IMR-90 (cell line): ENCODE measurements around the gene ARHGEF6. TPM values are rescaled to one million over a fixed set of nuclear protein-coding genes. Genes with fewer than 3 reads are reported as not detected.

Source experiments
- ATAC-seq: fragments of 200-7000 bp; cut with Tn5 transposase; 2 replicates; pipeline ENCODE4 v1.9.1; 2020; ENCODE audit warnings: low read depth, mild to moderate bottlenecking, moderate library complexity
- BruUV-seq: library from RNA; stranded (reverse); fragments of 400-500 nt; replicated peaks from 2 replicates; lab custom pipeline; 2021; lab: Mats Ljungman, UMichigan
- CTCF ChIA-PET: fragments of 300-600 bp; formaldehyde crosslinking; extraction: SDS; loops from one replicate; lab custom pipeline; 2021; ENCODE audit warnings: antibody characterized with exemption; lab: Yijun Ruan, JAX
- POLR2A ChIA-PET: fragments of 300-600 bp; sonication (Branson Sonifier 250); formaldehyde crosslinking; loops from one replicate; lab custom pipeline; 2022; ENCODE audit warnings: antibody characterized with exemption; ENCODE audit not compliant: unreplicated experiment; lab: Charles Lee
- DNase-seq: peaks from one replicate; pipeline ENCODE4 v3.0.0; 2013
- H2AFZ ChIP-seq: replicated peaks from 2 replicates; pipeline ENCODE3; 2013; ENCODE audit warnings: low read length, mild to moderate bottlenecking; ENCODE audit not compliant: poor library complexity
- H2AK5ac ChIP-seq: 2 replicates; pipeline ENCODE4 v1.6.1; 2013; ENCODE audit warnings: low read depth, low read length, inconsistent platforms
- H2AK9ac ChIP-seq: replicated peaks from 2 replicates; pipeline ENCODE3; 2013; ENCODE audit warnings: mild to moderate bottlenecking, low read depth, low read length, moderate library complexity; ENCODE audit not compliant: poor library complexity
- H2BK120ac ChIP-seq: 2 replicates; pipeline ENCODE4 v1.6.1; 2013; ENCODE audit warnings: low read depth, low read length, inconsistent platforms
- H2BK15ac ChIP-seq: 3 replicates; pipeline ENCODE4 v1.6.1; 2013; ENCODE audit warnings: low read depth, low read length, inconsistent platforms
- H2BK20ac ChIP-seq: 2 replicates; pipeline ENCODE4 v1.6.1; 2013; ENCODE audit warnings: low read depth, mild to moderate bottlenecking, inconsistent platforms, low read length, moderate library complexity
- H2BK5ac ChIP-seq: 2 replicates; pipeline ENCODE4 v1.6.1; 2013; ENCODE audit warnings: mild to moderate bottlenecking, low read depth, low read length, inconsistent platforms; ENCODE audit not compliant: poor library complexity, severe bottlenecking
- H3K14ac ChIP-seq: replicated peaks from 2 replicates; pipeline ENCODE4 v1.6.1; 2013; ENCODE audit warnings: low read depth, low read length, inconsistent platforms
- H3K18ac ChIP-seq: 2 replicates; pipeline ENCODE4 v1.6.1; 2013; ENCODE audit warnings: low read depth, low read length, control low read depth
- H3K23ac ChIP-seq: 2 replicates; pipeline ENCODE4 v1.6.1; 2013; ENCODE audit warnings: low read depth, low read length, inconsistent platforms
- H3K27ac ChIP-seq: 2 replicates; pipeline ENCODE4 v1.5.1; 2013; ENCODE audit warnings: mild to moderate bottlenecking, control low read depth, low read length; ENCODE audit not compliant: insufficient read depth
- H3K27me3 ChIP-seq: 2 replicates; pipeline ENCODE4 v1.6.1; 2013; ENCODE audit warnings: low read length; ENCODE audit not compliant: control insufficient read depth, insufficient read depth
- H3K36me3 ChIP-seq: 2 replicates; pipeline ENCODE4 v1.6.1; 2013; ENCODE audit warnings: low read length, mixed read lengths; ENCODE audit not compliant: control insufficient read depth, insufficient read depth
- H3K4ac ChIP-seq: 2 replicates; pipeline ENCODE4 v1.6.1; 2013; ENCODE audit warnings: low read depth, low read length, inconsistent platforms
- H3K4me1 ChIP-seq: 2 replicates; pipeline ENCODE4 v1.6.1; 2013; ENCODE audit warnings: low read length, mixed read lengths; ENCODE audit not compliant: control insufficient read depth, insufficient read depth
- H3K4me2 ChIP-seq: 2 replicates; pipeline ENCODE4 v1.6.1; 2013; ENCODE audit warnings: low read depth, mild to moderate bottlenecking, control low read depth, low read length, moderate library complexity
- H3K4me3 ChIP-seq: 2 replicates; pipeline ENCODE4 v1.5.1; 2013; ENCODE audit warnings: low read depth, mild to moderate bottlenecking, control low read depth, low read length, moderate library complexity; ENCODE audit not compliant: insufficient read depth
- H3K56ac ChIP-seq: 2 replicates; pipeline ENCODE4 v1.6.1; 2013; ENCODE audit warnings: low read length, inconsistent platforms; ENCODE audit not compliant: insufficient read depth; ENCODE audit errors: extremely low read depth
- H3K79me1 ChIP-seq, 2 experiments: 2 replicates each; pipeline ENCODE4 v1.6.1; 2013; ENCODE audit warnings: low read length in 2 of 2, inconsistent platforms in 1 of 2, low read depth in 1 of 2
- H3K9ac ChIP-seq: 2 replicates; pipeline ENCODE4 v1.6.1; 2013; ENCODE audit warnings: low read depth, low read length, control low read depth
- H3K9me1 ChIP-seq: 2 replicates; pipeline ENCODE4 v1.6.1; 2013; ENCODE audit warnings: low read length, inconsistent platforms; ENCODE audit not compliant: insufficient read depth
- H3K9me3 ChIP-seq: 2 replicates; pipeline ENCODE4 v1.6.1; 2013; ENCODE audit warnings: low read length; ENCODE audit not compliant: control insufficient read depth, insufficient read depth
- H4K20me1 ChIP-seq: 2 replicates; pipeline ENCODE4 v1.6.1; 2013; ENCODE audit warnings: low read length, inconsistent platforms; ENCODE audit not compliant: insufficient read depth
- H4K5ac ChIP-seq: 2 replicates; pipeline ENCODE4 v1.6.1; 2013; ENCODE audit warnings: mild to moderate bottlenecking, low read depth, low read length, control low read depth
- H4K8ac ChIP-seq, 2 experiments: 2 replicates each; pipeline ENCODE4 v1.6.1; 2013; ENCODE audit warnings: low read depth in 2 of 2, low read length in 2 of 2, control low read depth in 1 of 2, inconsistent platforms in 1 of 2
- H4K91ac ChIP-seq: 2 replicates; pipeline ENCODE4 v1.6.1; 2013; ENCODE audit warnings: low read depth, low read length, inconsistent platforms; ENCODE audit not compliant: insufficient read depth
- NFE2L2 ChIP-seq: fragments of 150-350 bp; IDR thresholded peaks from 2 replicates; pipeline ENCODE4 v1.6.1; 2016; ENCODE audit warnings: low read depth, mild to moderate bottlenecking, low read length
- POLR2A ChIP-seq: IDR thresholded peaks from 2 replicates; pipeline ENCODE4 v1.6.1; 2012; ENCODE audit warnings: mild to moderate bottlenecking, low read depth, low read length
- SMC3 ChIP-seq: fragments of 150-350 bp; IDR thresholded peaks from 2 replicates; pipeline ENCODE4 v1.6.1; 2016; ENCODE audit warnings: low read depth, mild to moderate bottlenecking, antibody characterized with exemption, low read length, moderate library complexity
- dilution Hi-C: fragments of 300-500 bp; cut with HindIII; formaldehyde crosslinking; loops from one replicate; pipeline ENCODE4 v1.14.3; 2018; ENCODE audit warnings: low sequenced_read_pairs; ENCODE audit not compliant: unreplicated experiment
- in situ Hi-C: fragments of 300-500 bp; cut with MboI; formaldehyde crosslinking; loops from 3 replicates; pipeline ENCODE4 v1.14.3; 2019; ENCODE audit warnings: low sequenced_read_pairs, inconsistent platforms, mixed read lengths
- intact Hi-C: fragments of 100-400 bp; cut with micrococcal nuclease; formaldehyde crosslinking; loops from 2 replicates; pipeline ENCODE4 v1.10.0; 2022
- polyA plus RNA-seq, 3 experiments: library from polyadenylated mRNA; depleted of rRNA; stranded (reverse); fragments of >200 nt; gene quantifications; 2 replicates each; pipeline ENCODE4 v1.2.3, GENCODE V29; 2012; ENCODE audit warnings: low replicate concordance in 1 of 3
- total RNA-seq: library from RNA; depleted of rRNA; stranded (reverse); fragments of >200 nt; gene quantifications from 2 replicates; pipeline ENCODE4 v1.2.3, GENCODE V29; 2012
- TF ChIP-seq, protein P1 (sequence below): conservative IDR thresholded peaks from 2 replicates; pipeline ENCODE4 v1.5.1; 2012; ENCODE audit warnings: mild to moderate bottlenecking, low read depth, low read length, improper control_type of control experiment

Gene ARHGEF6
- total and polyA plus RNA-seq, 2 of the 4 experiments (the other 2 are of a cell fraction) = 2.1 to 2.7 TPM

DNA sequence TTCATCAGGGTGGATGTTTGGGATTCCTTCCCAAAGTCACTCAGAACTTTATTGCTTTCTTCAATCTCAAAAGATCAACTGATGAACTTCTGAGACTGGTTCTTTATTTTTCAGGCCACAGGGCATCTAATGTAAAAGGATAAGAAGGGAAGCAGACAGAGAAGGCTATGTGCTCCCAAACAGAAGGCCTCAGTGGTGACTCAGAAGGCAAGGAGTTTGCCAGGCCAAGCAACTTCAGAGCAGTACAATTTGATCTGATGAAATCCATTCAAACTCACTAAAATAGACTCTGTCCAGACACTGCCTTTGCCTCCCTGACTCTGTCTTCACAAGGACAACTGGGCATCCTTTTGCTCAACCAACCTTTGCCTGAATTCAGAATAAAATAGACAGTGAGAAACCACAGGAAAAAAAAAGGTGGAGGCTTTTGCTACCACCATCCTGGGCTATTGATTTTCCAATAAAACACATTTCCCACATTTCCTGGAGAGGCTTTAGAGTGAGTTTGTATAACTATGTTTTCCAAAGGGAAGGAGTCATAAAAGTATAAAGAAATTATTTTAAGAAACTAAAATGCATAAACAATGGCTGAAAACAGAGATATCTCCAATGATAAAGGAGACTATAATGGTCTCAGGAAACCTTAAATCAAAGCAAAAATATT is 55.2 kb downstream of the ARHGEF6 start:
- CTCF ChIA-PET = no interaction called here
- intact Hi-C loops (no loop called here), dilution Hi-C loops (no loop called here), in situ Hi-C loops (no loop called here)
- no peak overlapping the region for H2BK15ac ChIP-seq
- H3K23ac ChIP-seq = no peak overlapping the region
- H3K4me2 ChIP-seq = no peak overlapping the region
- no peak overlapping the region for H2AK9ac ChIP-seq
- no peaks in the 10 kb centered on the region for H3K9me3 ChIP-seq
- ATAC-seq (peak; percentile 95), DNase-seq (peak; percentile 72)
- no peak overlapping the region for H3K4me3 ChIP-seq
- POLR2A ChIA-PET = no interaction called here
- no peak overlapping the region for H3K18ac ChIP-seq
- no TSS peak for BruUV-seq
- H2BK20ac ChIP-seq = no peak overlapping the region
- no peak overlapping the region for H2AFZ ChIP-seq
- H2BK5ac ChIP-seq = no peak overlapping the region
- H4K5ac ChIP-seq = no peak overlapping the region
- H4K91ac ChIP-seq = no peak overlapping the region
- no peaks in the 10 kb centered on the region for H3K9me1 ChIP-seq
- no peak overlapping the region for H3K4ac ChIP-seq
- no peak overlapping the region for H2AK5ac ChIP-seq
- no peaks in the 10 kb centered on the region for H4K20me1 ChIP-seq
- no peak overlapping the region for H3K9ac ChIP-seq
- H3K36me3 ChIP-seq = no peaks in the 10 kb centered on the region
- H2BK120ac ChIP-seq = no peak overlapping the region
- H3K56ac ChIP-seq = no peak overlapping the region
- no peaks in the 10 kb centered on the region for H3K79me1 ChIP-seq
- no peaks in the 10 kb centered on the region for H3K27me3 ChIP-seq
- TF ChIP-seq POLR2A (no peak), SMC3 (no peak), NFE2L2 (no peak)
- TF ChIP-seq, protein P1, sequence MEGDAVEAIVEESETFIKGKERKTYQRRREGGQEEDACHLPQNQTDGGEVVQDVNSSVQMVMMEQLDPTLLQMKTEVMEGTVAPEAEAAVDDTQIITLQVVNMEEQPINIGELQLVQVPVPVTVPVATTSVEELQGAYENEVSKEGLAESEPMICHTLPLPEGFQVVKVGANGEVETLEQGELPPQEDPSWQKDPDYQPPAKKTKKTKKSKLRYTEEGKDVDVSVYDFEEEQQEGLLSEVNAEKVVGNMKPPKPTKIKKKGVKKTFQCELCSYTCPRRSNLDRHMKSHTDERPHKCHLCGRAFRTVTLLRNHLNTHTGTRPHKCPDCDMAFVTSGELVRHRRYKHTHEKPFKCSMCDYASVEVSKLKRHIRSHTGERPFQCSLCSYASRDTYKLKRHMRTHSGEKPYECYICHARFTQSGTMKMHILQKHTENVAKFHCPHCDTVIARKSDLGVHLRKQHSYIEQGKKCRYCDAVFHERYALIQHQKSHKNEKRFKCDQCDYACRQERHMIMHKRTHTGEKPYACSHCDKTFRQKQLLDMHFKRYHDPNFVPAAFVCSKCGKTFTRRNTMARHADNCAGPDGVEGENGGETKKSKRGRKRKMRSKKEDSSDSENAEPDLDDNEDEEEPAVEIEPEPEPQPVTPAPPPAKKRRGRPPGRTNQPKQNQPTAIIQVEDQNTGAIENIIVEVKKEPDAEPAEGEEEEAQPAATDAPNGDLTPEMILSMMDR = no peak
- H3K4me1 ChIP-seq = no peaks in the 10 kb centered on the region
- no peak overlapping the region for H3K14ac ChIP-seq
- H3K27ac ChIP-seq = no peak overlapping the region
- H4K8ac ChIP-seq = no peak overlapping the region
